Peyer's patch (tissue), 4 donors: Measurements from ENCODE around the gene SLC49A4.

ENCODE experiments used
- POLR2A ChIP-seq, 2 donors: fragments of 450-650 bp; IDR thresholded peaks; one replicate each; pipeline ENCODE4 v1.5.1; 2017; ENCODE audit warnings: antibody characterized with exemption in 2 of 2, mild to moderate bottlenecking in 2 of 2, moderate library complexity in 2 of 2
- TF ChIP-seq, protein P1 (sequence below), 6 experiments: fragments of 450-650 bp in 4 of 6; fragments of 200-600 bp in 2 of 6; sonication (generic) in 1 of 6; IDR thresholded peaks; one replicate each; pipeline ENCODE4 v1.5.1; 2017 to 2019; ENCODE audit warnings: antibody characterized with exemption in 6 of 6, mild to moderate bottlenecking in 3 of 6, moderate library complexity in 1 of 6

DNA sequence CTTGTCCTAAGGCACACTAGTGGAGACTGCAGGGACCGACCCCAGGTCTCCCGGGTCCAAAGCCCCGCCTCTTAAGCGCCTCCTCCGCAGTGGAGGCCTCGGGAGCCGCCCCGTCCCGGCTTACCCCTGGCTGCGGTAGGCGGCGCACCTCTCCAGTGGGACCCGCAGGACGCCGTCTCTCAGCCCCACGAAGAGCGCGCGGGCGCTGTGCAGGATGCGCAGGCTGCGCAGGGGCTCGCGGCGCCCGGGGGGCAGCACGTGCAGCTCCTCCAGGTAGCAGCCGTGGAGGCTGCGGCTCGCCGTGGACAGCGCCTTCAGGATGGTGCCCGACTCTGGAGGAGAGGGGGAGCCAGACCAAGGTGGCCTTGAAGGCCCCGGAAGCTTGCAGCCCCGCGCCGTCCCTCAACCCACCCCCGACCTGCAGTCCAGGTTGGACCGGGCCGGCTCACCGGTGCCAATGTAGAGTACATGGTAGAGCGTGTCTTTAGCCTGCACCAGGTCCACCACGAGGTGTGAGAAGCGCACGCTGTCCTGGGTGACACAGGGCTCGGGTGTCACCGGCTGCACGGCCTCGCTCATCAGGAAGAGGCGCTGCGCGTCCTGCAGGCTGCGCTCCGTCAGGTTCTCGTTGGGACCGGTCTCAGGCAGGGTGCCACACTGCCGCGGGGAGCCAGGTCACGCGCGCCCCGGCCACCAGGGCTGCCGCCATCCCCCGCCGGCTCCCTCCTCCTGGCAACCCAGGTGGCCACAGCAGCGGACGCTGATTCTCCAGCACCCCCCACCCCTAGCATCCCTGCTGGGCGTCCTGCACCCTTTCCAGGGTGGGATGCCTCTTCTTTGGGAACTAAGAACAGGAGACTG, 127.2 kb downstream of the SLC49A4 start:
- TF ChIP-seq, protein P1, sequence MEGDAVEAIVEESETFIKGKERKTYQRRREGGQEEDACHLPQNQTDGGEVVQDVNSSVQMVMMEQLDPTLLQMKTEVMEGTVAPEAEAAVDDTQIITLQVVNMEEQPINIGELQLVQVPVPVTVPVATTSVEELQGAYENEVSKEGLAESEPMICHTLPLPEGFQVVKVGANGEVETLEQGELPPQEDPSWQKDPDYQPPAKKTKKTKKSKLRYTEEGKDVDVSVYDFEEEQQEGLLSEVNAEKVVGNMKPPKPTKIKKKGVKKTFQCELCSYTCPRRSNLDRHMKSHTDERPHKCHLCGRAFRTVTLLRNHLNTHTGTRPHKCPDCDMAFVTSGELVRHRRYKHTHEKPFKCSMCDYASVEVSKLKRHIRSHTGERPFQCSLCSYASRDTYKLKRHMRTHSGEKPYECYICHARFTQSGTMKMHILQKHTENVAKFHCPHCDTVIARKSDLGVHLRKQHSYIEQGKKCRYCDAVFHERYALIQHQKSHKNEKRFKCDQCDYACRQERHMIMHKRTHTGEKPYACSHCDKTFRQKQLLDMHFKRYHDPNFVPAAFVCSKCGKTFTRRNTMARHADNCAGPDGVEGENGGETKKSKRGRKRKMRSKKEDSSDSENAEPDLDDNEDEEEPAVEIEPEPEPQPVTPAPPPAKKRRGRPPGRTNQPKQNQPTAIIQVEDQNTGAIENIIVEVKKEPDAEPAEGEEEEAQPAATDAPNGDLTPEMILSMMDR (IDR thresholded peaks at IDR 0.05): peak in 2 of 6 experiments; percentile 3 to 17
- no peak for TF ChIP-seq POLR2A (IDR thresholded peaks at IDR 0.05)
